ENCODE data around the gene MRM1.
"Not testable (repeated sequence)": the region's sequence is repeated elsewhere in the genome, so short reads cannot be mapped to it uniquely, and the experiment has no call there.

MRM1 gene

DNA sequence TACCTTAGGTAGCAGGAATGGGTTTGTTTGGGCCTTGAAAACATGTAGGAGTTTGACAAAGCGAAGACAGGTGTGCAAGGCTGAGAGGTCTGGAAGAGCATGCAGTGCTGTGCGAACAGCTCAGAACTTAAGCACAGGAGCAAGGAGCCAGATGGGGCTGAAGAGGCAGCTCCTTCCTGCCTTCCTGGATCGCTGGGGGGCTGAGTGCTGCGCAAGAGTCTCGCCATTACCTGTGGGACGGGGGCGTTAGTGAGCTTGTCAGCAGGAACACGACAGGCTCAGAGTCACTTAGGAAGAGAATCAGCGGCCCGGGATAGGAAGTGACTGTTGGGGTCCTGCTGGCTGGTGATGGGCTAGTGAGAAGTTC lies 464 bp upstream of the MRM1 start:
- DNase-seq (ENCODE audit: low spot score) = no peak

DNA sequence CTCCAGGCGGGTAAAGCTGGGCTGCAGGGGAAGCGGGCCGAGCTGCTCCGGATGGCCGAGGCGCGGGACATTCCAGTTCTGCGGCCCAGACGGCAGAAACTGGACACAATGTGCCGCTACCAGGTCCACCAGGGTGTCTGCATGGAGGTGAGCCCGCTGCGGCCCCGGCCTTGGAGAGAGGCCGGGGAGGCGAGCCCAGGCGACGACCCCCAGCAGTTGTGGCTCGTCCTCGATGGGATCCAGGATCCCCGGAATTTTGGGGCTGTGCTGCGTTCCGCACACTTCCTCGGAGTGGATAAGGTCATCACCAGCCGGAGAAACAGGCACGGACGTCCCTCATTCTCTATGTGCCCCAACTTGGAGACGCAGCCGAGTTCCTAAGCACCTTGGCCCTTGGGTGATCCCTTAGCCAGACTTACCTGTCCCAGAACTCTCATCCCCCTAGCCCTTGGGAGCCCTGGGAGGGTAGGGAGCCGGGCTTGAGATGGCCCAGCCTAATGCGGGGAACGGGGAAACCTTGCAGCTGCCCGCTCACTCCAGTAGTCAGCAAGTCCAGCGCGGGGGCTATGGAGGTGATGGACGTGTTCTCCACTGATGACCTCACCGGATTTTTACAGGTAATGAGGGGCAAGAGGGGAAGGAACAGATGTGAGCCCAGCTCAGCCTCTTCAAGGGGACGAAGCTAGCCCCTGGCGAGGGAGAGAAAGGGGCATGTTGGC lies 806 bp downstream of the MRM1 start:
- no peak for DNase-seq (ENCODE audit: low spot score)

- DNase-seq (ENCODE audit: low spot score) = peak; percentile 75
These were observed 1.6 kb downstream of the MRM1 start for GRCh38 chr17:36602924-36603384.

GRCh38 chr17:36605028-36605427 lies 3.6 kb downstream of the MRM1 start:
- not testable (repeated sequence) for DNase-seq (ENCODE audit: low spot score)

- no peak for DNase-seq (ENCODE audit: low spot score)
These were observed 6.9 kb downstream of the MRM1 start for GRCh38 chr17:36608280-36608679.

- DNase-seq (ENCODE audit: low spot score) = peak; percentile 70
These were observed 7.6 kb downstream of the MRM1 start for GRCh38 chr17:36608794-36609497.

DNA sequence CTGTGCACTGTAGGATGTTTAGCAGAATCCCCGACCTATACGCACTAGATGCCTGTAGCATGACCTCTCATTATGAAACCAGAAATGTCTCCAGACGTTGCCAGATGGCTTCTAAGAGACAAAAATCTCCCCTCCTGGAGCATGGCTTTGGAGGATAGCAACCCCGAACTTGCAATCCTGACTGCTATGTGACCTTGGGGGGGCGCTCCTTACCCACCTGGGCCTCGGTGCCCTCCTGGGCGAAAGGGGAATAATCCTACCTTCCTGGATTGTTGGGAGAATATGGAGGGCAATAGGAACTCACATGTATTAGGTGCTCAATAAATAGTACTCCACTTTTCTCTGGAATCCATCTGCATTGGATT lies 8.1 kb downstream of the MRM1 start:
- DNase-seq (ENCODE audit: low spot score) = no peak

DNA sequence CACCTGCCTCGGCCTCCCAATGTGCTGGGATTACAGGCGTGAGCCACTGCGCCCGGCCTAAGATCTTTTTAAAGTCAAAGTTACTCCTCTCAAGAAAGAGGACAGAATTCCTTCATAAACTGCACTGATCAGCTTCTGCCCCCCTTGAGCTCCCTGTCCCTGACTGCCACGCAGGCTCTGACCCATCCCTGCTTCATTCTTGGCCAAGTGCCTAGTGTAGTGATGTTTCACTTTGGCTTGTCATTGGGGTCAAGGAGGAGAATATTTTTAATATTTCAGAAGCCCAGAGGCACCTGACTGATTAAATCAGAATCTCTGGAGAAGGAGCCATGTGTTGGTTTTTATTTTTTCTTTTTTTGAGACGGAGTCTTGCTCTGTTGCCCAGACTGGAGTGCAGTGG lies 9.1 kb downstream of the MRM1 start:
- DNase-seq (ENCODE audit: low spot score) = no peak

GRCh38 chr17:36611345-36612072 lies 10.1 kb downstream of the MRM1 start:
- peak; percentile 42 for DNase-seq (ENCODE audit: low spot score)

DNA sequence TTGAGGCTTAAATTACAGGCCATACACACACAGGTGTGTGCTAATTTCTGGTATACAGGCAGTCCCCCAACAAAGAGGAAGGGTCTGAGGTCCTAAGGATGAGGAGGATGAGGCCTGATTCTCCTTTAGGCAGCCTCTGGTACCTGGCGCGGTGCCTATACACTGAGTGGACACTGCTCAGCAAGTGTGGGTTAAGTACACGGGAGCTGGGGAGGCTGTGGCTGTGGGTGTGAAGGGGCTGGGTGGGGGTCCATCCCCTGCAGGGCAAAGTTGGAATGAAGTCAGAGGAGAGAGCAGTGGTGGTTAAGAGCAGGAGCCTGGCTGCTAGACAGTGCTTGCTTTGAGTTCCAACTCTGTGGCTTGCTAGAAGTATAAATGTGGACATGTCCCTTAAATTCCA lies 10.9 kb downstream of the MRM1 start:
- DNase-seq (ENCODE audit: low spot score) = no peak

GRCh38 chr17:36613155-36613554 lies 11.8 kb downstream of the MRM1 start:
- DNase-seq (ENCODE audit: low spot score) = no peak

DNA sequence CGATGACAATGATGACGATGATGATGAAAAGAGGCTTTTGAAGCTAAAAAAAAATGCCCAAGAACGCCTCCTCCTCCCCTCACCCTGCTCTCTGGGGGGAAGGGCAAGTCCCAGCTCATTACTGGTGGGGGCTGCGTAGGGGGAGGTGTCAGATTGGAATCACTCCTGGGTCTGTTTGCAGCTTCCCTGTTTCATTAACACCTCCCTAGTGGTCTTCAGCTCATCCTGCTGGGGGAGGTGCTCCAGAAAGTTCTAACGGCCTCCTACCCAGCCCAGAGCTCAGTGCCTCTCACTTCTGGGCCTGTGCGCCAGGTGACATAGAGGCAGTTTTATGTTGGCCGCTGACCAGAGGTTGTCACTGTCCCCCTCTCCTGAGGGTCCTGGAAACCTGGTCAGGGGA lies 12.7 kb downstream of the MRM1 start:
- no peak for DNase-seq (ENCODE audit: low spot score)

DNA sequence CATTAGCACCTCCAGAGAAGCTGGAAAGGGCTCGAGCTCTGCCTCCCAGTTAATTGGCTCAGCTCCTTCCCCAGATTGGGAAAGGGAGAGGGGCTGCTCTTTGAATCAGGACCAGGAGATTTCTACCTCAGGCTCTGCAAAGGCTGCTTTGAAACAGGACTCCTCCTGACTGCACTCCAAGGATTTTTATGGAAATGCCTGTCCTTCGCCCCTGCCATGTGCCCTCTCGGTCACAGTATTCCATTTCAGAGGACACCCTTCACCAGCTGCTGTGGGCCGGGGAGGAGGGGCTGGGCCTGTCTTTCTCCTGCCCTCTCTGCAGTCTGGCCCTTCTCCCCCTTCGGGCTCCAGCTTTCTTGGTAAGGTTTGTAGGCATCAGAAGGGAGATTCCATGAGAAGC lies 13.6 kb downstream of the MRM1 start:
- DNase-seq (ENCODE audit: low spot score) = no peak

- no peak for DNase-seq (ENCODE audit: low spot score)
These were observed 15.0 kb downstream of the MRM1 start for GRCh38 chr17:36616061-36617029.

DNA sequence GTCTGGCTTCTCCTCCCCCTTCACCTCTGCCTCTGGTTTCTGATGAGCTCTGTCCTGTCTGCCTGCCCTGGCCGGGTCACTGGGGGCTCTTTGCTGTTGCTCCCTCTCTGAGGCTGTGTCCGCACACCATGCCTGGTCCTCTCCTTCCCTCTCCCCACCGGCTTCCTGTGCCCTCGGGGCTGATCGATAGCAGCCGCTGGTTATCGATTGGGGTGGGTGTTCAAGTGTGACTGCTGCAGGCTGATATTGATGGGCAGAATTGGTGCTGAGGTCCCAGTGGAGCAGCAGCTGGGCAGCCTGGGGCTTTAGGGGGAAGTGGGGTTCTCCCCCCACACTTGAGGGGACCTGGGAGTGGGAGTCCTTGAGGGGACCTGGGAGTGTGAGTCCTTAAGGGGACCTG lies 16.4 kb downstream of the MRM1 start:
- no peak for DNase-seq (ENCODE audit: low spot score)

GRCh38 chr17:36623281-36623680 lies 21.9 kb downstream of the MRM1 start:
- no peak for DNase-seq (ENCODE audit: low spot score)

DNA sequence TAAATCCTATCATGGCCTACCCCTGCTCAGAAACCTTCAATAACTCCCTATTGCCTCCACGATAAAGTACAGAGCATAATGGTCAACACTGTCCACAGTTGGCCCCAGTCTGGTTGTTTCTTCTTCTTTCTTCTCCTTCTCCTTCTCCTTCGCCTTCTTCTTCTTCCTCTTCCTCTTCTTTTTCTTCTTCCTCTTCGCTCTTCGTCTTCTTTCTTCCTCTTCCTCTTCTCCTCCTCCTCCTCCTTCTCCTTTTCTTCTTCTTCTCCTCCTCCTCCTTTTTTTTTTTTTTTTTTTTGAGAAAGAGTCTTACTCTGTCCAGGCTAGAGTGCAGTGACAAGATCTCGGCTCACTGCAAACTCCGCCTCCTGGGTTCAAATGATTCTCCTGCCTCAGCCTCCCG lies 23.8 kb downstream of the MRM1 start:
- DNase-seq (ENCODE audit: low spot score) = no peak

- no peak for DNase-seq (ENCODE audit: low spot score)
These were observed 25.7 kb downstream of the MRM1 start for GRCh38 chr17:36627101-36627500.

DNA sequence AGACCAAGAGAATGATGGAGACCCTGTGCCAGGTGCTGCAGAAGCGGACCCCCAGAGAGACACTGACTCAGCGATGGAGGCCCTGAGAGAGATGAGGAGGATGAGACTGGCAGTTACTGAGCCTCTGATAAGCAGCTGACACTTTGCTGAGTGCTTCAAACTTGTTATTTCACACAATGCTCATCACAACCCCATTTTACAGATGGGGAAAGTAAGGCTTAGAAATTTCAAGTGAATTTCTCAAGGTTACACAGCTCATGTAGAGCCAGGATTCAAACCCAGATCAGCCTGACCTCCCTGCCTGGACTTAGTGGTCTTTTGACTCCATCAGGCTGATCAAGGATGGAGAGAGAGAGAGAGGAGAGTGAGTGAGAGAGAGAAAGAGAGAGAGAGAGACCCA lies 27.2 kb downstream of the MRM1 start:
- DNase-seq (ENCODE audit: low spot score) = no peak

DNA sequence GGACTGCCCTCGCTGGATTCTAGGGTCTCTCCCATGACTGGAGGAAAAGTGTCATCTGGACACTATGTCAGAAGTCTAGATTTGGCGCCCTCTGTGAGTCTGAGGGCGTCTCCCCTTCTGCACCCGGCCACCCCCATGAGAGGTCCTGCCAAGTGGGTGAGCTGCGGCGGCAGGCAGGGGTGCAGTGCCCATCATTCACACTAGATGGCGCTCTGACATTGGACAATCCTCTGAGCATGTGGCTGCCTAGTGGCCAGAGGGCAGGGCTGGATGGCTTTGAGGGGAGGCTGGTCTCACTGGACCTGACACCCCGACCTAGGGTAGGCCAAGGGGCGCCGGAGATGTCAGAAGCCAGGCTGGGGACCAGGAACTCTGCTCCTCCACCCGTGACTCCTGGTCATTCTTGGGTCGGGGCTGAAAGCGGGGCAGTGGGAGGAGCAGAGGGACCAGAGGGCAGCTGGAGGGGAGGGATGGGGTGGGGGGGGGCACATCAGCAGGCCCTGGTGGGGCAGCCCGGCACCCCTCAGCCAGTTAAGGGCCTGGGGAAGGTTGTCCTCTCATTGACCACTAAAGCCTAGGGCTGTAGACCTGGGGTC lies 28.0 kb downstream of the MRM1 start:
- peak; percentile 92 for DNase-seq (ENCODE audit: low spot score)

GRCh38 chr17:36629970-36630502 lies 28.7 kb downstream of the MRM1 start:
- DNase-seq (ENCODE audit: low spot score) = no peak
